NB4 (cell line): Measurements from ENCODE around the gene ASAP3.

ENCODE experiments used
- DNase-seq: peaks from one replicate; pipeline ENCODE4 v3.0.0; 2010; ENCODE audit warnings: low read depth
- H3K4me3 ChIP-seq: one replicate; pipeline ENCODE4 v1.5.1; 2011; ENCODE audit warnings: mild to moderate bottlenecking, low read depth, low read length, moderate library complexity
- MYC ChIP-seq: IDR thresholded peaks from 2 replicates; pipeline ENCODE4 v1.6.1; 2011; ENCODE audit warnings: low read depth, low read length
- POLR2A ChIP-seq: IDR thresholded peaks from 2 replicates; pipeline ENCODE4 v1.6.1; 2011; ENCODE audit warnings: mild to moderate bottlenecking; ENCODE audit not compliant: insufficient read length; ENCODE audit errors: extremely low read depth
- TF ChIP-seq, protein P1 (sequence below): IDR thresholded peaks from 2 replicates; pipeline ENCODE4 v1.6.1; 2011; ENCODE audit warnings: low read depth, low read length
- TF ChIP-seq, protein P2 (sequence below): IDR thresholded peaks from one replicate; pipeline ENCODE4 v1.5.1; 2012; ENCODE audit warnings: low read depth, low read length

ASAP3 gene

DNA sequence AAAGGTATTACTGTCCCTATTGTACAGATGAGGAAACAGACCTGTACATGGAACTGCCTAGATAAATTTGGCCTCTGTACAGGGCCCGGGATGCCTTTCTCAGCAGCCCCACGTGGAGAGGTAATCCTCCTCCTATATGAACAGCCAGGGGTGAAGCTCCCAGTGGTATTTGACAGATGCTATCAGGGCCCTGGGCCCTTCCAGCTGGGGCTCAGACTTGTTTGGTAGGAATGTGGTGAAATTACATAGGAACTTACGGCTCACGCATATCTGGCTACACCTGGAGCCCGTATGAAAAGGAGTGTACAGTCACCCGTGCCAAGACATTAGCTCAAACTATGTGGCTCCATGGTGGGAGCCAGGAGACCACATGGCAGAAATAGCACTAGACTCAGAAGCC lies 34.7 kb downstream of the ASAP3 start:
- TF ChIP-seq MYC (no peak), POLR2A (no peak)
- TF ChIP-seq, protein P1, sequence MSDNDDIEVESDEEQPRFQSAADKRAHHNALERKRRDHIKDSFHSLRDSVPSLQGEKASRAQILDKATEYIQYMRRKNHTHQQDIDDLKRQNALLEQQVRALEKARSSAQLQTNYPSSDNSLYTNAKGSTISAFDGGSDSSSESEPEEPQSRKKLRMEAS: no peak
- TF ChIP-seq, protein P2, sequence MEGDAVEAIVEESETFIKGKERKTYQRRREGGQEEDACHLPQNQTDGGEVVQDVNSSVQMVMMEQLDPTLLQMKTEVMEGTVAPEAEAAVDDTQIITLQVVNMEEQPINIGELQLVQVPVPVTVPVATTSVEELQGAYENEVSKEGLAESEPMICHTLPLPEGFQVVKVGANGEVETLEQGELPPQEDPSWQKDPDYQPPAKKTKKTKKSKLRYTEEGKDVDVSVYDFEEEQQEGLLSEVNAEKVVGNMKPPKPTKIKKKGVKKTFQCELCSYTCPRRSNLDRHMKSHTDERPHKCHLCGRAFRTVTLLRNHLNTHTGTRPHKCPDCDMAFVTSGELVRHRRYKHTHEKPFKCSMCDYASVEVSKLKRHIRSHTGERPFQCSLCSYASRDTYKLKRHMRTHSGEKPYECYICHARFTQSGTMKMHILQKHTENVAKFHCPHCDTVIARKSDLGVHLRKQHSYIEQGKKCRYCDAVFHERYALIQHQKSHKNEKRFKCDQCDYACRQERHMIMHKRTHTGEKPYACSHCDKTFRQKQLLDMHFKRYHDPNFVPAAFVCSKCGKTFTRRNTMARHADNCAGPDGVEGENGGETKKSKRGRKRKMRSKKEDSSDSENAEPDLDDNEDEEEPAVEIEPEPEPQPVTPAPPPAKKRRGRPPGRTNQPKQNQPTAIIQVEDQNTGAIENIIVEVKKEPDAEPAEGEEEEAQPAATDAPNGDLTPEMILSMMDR: no peak
- no peak overlapping the region for H3K4me3 ChIP-seq
- DNase-seq: no peak

DNA sequence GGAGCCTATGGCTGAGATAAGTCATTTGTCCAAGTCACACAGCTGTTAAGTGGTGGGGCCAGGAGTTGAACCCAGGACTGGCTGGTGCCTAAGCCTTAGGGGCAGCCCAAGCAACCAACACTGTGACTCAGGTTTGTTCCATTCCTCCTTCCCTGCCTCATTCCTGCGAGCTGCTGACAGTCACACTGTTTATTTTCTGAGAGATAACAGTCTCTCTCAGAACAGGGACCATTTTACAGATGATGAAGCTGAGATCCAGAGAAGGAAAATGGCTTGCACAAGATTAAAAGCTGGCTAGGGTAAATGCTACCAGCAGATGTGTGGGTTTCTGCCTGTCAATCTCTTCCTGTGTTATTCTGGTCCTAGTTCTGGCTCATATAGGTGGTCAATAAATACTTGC lies 35.1 kb downstream of the ASAP3 start:
- no peak for DNase-seq
- TF ChIP-seq, protein P2: no peak

DNA sequence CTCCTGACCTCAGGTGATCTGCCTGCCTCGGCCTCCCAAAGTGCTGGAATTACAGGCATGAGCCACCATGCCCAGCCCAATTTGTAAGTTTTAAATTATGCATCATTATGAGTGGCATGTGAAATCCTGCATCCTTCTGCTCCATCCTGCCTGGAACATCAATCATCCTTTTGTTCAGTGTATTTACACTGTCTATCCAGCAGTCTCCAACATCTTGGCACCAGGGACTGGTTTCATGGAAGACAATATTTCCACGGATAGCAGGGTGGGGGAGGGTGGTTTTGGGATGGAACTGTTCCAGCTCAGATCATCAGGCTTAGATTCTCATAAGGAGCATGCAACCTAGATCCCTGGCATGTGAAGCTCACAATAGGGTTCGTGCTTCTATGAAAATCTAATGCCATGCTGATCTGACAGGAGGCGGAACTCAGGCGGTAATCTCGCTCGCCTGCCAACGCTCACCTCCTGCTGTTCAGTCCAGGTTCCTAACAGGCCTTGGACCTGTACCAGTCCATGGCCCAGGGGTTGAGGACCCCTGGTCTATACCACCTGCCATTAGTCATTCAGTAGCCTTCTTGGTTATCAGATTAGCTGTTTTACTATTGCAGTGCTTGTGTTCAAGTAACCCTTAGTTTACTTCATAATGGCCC lies 37.2 kb downstream of the ASAP3 start:
- TF ChIP-seq MYC (no peak), POLR2A (no peak)
- TF ChIP-seq, protein P2: no peak
- TF ChIP-seq, protein P1: no peak
- DNase-seq: no peak
- no peak overlapping the region for H3K4me3 ChIP-seq

More for the DNA sequence above, 35.1 kb downstream of the ASAP3 start:
- no peak overlapping the region for H3K4me3 ChIP-seq

DNA sequence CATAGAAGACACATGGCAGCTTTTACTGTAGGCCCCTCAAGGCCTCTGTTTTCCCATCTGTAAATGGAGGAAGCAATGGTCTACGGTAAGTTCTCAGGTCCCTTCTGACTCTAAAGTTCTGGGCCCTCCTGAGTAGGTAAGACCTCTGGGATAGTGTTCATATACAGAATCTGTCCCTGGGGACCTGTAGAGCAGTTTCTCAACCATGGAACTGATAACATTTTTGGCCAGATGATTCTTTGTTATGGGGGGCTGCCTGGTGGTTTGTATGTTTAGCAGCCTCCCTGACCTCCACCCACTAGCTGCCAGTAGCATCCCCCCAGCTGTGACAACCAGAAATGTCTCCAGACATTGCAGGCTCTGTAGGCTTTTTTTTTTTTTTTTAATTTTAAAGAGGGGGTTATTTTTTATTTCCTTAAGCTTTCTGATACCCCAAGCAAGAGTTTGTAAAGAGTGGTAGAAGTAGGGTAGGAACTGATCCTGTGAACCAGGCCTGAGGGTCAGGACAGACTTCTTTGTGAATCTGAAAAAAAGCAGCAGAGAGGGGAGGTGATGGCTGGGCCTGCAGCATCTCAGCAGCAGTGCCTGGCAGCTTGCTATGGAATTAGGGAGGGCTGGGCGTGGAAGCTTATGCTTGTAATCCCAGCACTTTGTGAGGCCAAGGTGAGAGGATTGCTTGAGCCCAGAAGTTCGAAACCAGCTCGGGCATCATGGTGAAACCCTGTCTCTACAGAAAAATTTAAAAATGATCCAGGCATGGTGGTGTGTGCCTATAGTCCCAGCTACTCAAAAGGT lies 39.2 kb downstream of the ASAP3 start:
- TF ChIP-seq, protein P1: no peak
- TF ChIP-seq MYC (no peak), POLR2A (no peak)
- TF ChIP-seq, protein P2: no peak
- DNase-seq: no peak
- no peak overlapping the region for H3K4me3 ChIP-seq

DNA sequence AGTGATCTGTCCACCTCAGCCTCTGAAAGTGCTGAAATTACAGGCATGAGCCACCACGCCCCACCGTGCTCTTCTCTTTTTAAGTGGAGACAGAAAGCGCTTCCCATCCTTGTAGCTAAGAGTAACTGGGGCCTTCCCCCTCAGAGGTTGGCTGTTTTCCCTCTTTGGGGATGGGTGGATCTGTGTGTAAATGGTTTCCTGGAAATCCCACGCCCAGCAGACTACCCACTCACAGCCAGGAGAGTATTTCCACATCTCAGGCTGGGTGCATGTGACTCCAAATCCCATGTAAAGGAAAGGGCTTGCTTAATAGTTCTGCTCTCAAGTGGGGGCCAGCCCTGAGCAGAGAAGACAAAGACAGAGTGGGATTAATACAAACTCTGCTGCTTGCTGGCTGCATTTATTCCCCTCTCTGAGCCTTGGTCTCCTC lies 39.9 kb downstream of the ASAP3 start:
- no peak overlapping the region for H3K4me3 ChIP-seq

More for the DNA sequence above, 39.9 kb downstream of the ASAP3 start:
- TF ChIP-seq, protein P1: no peak
- no peak for TF ChIP-seq MYC
- TF ChIP-seq, protein P2: no peak
- no peak for TF ChIP-seq POLR2A
- DNase-seq: no peak
